HTERT RPE-1 (cell line): ENCODE data around the gene CXCL6.

ENCODE experiments used
- in situ Hi-C: fragments of 300-500 bp; cut with MboI; formaldehyde crosslinking; loops from 4 replicates; pipeline ENCODE4 v1.14.3; 2020; ENCODE audit warnings: low sequenced_read_pairs

CXCL6 gene

DNA sequence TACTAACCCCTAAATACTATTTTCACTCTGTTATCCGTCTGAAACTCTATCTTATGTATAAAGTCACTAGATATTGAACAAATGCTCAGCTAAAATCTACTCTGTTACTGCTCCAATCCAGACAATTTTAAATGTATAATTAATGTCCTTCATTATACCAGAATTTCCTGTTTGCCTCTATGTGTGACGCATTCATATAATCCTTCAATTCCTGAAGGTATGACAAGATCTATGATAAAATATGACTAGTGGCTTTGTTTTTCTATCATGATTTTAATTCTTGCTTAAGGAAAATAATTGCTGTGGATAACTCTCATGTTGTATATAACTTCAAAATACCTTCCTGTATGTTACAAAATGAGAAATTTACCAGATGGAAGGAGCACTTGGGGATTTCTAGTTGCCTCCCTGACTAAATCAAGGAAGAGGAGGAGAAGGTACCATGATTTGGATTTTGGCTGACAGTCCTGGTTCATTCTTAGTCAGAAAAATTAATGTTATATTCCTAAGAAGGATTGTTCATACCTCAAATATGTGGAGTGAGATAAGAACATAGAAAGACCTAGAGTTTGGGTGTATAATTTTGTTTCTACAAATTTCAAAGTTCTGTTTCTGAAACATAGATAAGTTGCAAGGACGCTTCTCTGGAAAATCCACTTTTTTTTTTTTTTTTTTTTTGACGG lies 4.9 kb downstream of the CXCL6 start:
- in situ Hi-C loops: no loop called here

DNA sequence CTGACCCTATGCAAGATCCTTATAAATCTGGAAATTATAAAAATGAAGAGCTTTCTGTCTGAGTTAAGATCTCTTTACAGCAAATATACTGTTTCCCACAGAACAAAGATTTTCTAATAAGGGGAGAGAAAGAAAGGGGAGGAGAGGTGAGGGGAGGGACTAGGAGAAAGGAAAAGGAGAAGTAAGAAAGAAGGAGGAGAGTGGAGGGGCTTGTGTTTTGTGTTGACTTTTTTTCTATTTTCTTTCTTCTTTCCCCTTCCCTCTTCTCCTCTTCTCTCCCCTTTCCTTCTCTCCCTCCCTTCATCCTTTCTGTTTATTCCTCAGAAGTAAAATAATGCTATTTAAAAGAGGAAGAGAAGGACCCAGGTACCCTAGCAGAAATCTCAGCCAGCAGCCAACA lies 6.2 kb downstream of the CXCL6 start:
- in situ Hi-C loops: no loop called here

DNA sequence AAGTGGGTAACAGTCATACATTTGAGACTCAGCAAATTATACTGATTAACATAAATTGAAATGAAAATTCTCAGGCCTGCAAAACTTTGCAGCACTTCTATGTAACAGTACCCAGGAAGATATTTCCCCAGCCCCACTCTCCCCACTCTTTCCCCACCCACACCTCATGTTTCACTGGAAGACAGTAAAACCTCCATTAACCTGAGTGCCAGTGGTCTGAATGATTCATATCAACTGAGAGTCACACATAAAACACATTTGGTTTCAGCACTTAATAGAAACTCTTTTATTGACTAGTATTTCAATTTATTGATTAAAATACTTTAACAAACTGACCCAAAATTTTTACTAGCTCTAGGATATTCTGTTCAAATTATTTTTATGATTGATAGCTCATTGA lies 6.9 kb downstream of the CXCL6 start:
- in situ Hi-C loops: no loop called here

DNA sequence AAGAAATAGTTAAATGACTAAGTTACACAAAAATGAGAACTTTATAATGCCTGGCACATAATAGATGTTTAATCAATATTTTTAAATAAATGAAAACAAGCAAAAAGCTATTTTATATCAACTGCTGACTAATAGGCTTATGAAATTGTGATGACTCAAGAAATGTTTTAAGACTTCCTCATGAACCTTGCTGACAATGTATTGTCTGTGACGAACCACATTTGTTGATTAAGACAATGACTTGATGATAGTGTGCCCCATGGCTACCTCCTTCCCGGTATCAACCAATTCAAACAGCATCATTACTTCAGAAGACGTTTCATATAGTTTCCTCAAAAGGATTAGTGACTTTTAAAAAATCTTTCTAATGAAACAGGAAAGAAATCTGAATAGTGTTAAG lies 7.9 kb downstream of the CXCL6 start:
- in situ Hi-C loops: no loop called here

DNA sequence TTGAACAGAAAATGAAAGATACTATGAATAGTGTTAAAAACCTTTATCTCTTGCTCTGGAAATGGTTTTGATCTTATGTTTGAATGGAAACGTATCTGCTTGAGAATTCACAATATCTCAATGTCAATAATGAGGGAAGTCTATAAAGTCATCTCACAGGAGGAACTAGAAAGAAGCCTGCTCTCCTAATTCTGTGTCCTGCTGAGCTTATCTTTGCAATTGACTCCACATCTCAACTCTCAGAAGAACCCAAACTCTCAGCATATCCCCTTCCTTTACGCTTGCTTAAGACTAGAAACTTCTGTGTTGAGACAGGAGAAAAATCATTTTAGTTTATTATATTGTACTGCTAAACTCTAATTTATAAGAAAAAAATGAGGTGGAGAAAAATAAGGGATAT lies 8.3 kb downstream of the CXCL6 start:
- in situ Hi-C loops: no loop called here

DNA sequence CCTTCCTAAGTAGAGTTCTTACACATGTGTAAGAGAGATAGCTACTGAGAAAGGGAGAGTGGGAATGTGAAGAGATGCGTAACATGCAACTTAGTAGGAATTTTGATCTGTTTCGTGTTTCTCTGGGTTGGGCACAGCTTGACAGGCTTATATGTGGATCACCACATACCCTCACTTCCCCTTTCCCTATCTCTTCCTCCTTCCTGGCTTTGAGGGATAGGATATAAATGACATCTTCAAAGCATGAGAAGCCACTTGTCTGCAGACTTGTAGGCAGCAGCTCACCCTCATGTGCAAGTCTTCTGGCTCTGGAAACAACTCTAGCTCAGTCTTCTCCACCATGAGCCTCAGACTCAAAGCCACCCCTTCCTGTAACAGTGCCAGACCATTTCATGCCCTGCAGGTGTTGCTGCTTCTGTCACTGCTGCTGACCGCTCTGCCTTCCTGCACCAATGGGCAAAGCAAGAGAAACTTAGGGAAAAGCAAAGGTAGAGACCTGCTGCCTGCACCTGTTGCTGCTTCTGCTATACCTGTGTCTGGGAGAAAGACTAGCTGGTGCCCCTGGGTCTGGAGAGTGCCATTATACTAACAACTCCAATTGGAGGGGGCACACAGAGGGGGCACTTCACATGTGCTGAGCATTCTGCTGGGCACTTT lies 11.2 kb downstream of the CXCL6 start:
- in situ Hi-C loops: no loop called here

DNA sequence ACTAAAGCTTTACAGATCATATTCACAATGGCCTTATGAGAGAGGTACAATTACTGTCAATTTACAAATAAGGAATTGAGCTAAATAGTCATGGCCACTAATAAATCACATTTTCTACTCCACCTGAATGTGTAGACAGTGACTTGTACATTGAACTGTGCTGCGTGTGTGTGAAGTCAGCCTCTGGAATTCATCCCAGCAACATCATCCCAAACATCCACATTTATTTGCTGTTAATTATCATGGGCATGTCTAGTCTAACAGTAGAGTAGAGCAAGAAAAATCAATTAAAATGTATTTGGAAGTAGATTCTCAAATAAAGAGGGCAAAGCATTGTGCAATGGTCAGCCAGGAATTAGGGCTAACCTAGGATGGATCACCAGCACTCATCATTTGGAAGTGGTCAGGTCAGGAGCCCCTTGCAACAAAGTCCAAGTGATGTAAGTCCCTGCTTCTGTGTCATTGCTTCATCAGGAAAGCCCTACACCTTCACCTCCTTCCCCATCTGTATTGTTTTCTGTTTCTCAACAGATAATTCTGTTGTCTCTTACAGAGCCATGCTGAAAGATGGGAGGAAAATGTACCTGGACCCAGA lies 11.8 kb downstream of the CXCL6 start:
- in situ Hi-C loops: no loop called here

DNA sequence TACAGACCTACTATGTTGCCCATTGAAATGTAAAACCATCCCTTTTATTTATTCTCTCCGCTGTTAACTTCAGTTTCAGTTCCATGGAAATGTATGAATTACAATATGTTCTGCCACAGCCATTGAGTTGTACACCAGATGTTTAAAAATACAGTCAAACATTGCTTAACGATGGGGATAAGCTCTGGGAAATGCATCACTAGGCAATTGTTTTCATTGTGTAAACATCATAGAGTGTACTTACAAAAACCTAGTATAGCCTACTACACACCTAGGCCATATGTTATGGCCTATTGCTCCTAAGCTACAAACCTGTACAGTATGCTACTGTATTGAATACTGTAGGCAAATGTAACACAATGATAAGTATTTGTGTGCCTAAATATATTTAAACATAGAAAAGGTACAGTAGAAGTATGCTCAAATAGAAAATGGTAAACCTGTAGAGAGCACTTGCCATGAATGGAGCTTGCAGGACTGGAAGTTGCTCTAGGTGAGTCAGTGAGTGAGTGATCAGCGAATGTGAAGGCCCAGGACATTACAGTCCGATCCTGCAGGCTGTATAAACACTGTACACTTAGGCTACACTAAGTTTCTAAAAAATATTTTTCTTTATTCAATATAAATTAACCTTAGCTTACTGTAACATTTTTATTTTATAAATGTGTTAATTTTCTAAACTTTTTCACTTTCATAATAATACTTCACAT lies 13.9 kb downstream of the CXCL6 start:
- in situ Hi-C loops: no loop called here

DNA sequence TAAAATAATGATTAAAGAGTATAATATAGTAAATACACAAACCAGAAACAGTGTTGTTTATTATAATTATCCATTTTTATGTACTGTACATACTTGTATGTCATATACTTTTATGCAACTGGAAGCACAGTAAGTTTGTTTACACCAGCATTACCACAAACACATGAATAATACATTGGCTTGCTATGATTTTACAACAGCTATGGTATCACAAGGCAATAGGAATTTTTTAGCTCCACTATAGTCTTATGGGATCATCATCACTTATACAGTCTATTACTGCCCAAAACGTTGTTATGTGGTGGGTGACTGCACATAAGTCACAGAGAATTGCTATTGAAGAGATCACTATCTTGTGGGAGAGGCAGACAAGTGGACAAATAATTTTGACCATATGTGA lies 14.8 kb downstream of the CXCL6 start:
- in situ Hi-C loops: no loop called here

DNA sequence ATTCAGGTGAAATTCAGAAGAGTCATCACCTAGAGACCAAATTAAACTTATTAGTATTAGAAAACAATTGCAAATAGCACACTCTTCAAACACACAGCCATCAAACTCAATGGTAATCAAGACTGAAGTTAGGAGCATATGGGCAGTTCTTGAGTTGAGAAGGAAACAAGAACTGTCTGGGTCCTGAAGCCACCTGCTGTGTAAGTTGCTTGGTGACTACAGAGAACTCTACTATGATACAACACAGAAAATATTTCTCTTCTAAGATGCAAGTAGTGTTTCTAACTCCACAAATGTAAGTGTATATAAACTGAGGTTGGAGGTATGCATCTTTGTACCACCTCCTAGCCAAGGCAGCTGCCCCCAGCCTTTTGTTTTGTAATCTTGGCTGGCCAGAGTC lies 16.3 kb downstream of the CXCL6 start:
- in situ Hi-C loops: no loop called here

DNA sequence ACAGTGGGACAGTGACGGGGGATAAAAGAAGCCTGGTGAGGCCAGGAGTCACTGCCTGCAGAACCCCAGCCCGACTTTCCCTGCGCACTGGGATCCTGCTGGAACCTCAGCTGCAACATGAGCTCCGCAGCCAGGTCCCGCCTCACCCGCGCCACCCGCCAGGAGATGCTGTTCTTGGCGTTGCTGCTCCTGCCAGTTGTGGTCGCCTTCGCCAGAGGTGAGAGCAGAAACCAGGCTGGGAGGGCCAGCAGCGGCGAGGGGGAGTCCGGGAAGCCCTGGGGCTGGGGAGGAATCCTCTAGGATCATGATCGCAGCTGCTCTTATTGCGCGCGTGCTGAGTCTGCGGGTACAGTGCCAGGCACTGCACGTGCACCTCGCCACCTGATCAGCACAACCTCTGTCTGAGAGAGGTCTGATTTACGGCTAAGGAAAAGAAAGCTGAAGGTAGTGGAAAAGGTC lies 16.8 kb downstream of the CXCL6 start, which contains the start of gene PF4V1:
Gene PF4V1 (plus strand): TSS at position 51 of the 459 bp plus-strand sequence. CDS start 67 bp downstream, at position 118.
- in situ Hi-C loops: no loop called here

DNA sequence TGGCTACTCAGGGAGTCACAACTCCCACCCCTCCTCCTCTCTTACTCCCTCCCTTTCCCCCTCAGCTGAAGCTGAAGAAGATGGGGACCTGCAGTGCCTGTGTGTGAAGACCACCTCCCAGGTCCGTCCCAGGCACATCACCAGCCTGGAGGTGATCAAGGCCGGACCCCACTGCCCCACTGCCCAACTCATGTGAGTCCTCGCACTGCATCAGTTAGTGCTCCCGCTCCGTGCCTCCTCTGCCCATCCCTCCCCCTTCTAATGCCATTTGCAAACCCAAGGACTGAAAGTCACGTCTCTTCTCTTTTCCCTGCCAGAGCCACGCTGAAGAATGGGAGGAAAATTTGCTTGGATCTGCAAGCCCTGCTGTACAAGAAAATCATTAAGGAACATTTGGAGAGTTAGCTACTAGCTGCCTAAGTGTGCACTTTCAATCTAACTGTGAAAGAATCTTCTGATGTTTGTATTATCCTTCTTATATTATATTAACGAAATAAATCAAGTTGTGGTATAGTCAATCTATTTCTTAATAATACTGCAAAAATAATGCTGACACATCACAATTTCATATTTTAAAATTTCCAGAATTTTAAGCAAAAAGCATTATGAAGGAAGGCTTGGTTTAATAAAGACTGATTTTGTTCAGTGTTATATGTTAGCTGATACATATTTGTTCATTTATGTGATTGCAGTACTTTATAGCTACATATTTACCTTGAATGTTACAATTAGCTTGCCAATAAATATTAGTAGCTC lies 17.4 kb downstream of the CXCL6 start:
- in situ Hi-C loops: no loop called here

DNA sequence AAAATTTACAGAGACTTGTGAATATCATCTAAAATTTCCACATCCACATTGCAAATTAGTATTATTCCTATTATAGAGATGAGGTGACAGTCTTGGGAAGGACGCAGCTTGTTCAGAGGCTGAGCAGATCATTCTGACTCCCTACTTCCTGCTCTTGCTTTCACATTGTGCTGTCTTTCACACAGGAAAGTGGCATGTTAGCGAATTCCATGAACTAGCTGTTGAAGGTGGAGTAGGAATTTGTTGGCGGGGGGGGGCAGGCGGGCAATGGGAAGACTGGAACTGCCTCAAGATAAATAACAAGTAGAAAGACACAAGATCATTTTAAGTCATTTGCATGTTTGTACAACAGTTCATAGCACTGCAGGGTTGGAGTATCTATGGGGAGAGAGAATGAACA lies 18.9 kb downstream of the CXCL6 start:
- in situ Hi-C loops: no loop called here

DNA sequence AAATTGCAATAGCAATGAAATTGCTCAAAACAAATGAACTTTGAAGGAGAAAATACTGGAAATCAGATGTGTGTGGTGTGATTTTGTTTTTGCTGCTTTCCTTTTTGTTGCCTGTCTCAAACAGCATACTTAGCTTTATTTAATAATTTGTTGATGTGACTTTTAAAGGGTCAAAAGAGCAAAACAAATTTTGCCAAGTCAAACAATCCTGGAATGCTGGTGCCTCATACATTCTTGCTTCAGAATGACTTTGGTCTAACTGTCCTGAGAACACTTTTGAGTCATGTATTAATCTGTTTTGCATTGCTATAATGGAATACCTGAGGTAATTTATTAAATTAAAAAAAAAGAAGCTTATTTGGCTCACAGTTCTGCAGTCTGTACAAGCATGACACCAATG lies 20.0 kb downstream of the CXCL6 start:
- in situ Hi-C loops: no loop called here

DNA sequence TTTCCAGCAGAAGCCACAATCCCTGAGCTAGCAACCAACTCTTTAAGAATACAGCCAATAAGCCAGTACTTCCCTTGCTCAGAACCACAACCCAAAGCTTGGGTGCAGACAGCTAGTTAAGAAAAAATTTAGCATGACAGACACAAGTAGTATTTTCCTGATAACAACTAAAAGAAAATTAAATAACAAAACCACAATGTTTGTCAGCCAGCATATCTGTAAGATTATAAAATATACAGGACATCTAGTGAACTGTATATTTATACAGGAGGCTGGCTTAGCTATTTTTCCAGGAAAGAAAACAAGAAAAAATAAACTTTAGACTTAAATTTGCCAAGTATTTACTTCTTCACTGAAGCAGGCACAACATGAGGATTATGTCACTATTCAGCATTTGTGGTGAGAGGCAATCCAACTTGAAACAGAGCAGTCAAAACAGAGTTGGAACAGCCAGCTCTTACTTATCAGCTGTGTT lies 23.2 kb downstream of the CXCL6 start:
- in situ Hi-C loops: no loop called here

DNA sequence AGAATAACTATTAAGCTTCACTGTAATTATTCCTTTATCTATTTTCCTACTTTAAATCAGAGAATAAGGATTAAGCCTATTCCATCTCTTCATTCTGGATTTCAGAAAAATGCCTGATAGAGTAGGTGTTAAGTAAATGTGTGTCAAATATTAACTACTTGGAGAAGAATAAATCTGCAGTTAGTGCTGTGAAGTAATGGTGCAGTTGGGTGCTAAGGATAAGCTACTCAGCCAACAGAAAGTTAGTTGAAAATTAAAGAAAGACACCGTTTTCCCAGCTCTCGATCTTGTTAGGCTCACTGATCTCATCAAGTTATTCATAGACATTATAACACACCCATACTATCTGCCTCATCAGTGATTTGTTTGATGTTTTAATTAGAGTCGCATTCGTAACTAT lies 23.7 kb downstream of the CXCL6 start:
- in situ Hi-C loops: no loop called here

DNA sequence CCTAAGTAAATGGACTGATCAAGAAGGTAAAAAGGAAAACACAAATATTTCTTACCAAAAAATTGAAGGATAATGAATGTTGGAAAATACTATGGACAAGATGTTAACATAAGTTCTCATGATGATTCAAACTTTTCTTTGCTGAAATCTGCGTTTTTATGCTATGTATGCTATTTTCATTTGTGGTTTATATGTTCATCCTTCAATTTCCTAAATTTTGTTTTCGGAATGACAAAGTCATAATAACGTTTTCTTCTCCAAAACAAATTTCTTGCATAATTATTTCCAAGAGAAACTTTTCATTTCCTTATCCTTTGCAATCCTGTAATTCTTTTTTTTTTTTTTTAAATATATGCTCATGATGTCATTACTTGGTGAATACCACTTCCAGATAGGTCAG lies 24.4 kb downstream of the CXCL6 start:
- in situ Hi-C loops: no loop called here

DNA sequence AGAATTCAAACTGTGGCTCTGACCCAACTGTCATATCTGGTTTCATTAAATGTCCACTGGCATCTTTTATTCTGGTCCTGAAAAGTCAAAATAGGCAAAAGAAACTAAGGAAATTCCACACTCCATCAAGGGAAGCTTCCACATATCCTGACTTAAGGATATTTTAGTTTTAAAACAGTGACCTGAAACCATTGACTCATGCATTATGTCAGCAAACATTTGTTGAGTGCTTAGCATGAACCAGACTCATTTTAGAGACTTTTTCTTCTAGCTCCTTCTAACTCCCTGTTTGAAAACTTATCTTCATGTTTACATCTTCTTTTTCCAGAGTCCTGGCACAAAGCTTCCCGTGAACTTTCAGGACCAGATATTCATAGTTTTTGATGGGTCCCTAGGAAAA lies 25.8 kb downstream of the CXCL6 start:
- in situ Hi-C loops: no loop called here

DNA sequence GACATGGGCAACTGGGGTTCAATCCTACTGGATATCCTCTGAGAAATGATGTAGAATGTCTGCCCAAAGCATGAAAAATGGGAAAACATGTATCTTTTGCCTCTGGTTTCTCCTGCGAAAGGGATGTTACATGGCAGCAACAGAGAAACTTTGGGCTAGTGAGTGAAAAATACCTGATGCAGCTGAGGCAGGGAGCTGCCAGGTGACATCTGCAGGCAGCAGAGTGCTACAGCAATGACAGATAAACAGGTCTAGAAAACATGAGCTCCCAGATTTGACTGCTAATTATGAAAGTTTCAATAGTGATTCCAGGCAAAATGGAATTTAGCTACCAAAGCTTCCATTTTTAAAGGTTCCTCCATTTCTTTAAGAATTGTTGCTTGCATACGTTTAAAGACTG lies 27.9 kb downstream of the CXCL6 start:
- in situ Hi-C loops: no loop called here

DNA sequence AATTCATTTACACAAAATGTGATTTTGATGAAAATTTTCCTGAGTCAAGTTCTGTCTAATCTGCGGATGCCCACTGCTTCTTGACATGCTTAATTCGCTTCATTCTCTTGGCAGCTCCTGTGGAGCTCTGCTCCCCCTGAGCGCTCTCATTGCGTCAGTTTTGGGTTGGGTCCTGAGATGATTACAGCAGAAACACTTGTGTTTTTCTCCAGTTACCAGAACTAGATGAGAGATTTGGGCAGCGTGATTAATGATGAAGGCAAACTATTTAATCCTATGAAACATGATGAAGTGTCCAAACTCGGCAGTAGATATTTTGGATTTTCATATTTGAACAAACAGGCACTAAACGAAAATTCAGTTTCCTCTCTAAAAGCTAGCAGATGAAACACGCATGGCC lies 28.5 kb downstream of the CXCL6 start:
- in situ Hi-C loops: no loop called here
